ENCODE data around the gene CACNA1E.

CACNA1E gene

DNA sequence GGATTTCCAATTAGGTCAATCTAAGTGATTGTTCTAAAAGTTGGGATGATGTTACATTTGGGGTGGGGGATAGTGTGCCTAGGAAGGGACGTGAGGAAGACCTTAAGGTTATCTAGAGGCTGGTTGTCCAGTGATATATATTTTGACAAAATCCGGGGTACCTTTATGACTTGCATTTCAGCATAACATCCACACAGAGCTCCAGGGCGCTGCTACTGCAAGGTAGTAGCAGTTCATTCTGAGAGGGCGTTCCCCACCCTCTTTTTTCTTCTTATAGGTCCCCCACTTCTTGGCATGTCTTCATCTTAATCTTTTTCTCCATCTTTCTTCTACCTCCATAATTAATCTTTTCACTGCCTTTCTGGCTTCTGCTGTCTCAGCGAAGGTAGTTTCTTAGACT lies 161.9 kb downstream of the CACNA1E start:
- DNase-seq, result no peak

DNA sequence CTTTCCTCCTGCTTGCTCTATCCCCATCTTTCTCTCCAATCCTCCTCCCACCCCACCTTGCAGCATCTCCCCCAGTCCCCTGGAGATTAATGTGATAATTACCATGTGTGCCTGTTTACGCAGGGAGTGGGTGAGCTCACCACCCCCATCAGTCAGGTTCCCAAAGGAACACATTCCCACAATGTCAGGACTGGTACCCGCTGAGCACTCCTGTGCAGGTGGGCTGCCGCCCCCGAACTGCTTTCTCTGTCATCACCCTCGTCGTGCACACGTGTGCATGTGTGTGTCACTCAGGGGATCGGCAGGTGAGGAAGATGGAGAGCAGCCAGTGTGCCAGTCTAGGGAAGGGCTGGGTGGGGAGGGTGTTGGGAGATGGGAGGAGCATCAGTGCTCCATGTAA lies 163.4 kb downstream of the CACNA1E start:
- no peak for DNase-seq

DNA sequence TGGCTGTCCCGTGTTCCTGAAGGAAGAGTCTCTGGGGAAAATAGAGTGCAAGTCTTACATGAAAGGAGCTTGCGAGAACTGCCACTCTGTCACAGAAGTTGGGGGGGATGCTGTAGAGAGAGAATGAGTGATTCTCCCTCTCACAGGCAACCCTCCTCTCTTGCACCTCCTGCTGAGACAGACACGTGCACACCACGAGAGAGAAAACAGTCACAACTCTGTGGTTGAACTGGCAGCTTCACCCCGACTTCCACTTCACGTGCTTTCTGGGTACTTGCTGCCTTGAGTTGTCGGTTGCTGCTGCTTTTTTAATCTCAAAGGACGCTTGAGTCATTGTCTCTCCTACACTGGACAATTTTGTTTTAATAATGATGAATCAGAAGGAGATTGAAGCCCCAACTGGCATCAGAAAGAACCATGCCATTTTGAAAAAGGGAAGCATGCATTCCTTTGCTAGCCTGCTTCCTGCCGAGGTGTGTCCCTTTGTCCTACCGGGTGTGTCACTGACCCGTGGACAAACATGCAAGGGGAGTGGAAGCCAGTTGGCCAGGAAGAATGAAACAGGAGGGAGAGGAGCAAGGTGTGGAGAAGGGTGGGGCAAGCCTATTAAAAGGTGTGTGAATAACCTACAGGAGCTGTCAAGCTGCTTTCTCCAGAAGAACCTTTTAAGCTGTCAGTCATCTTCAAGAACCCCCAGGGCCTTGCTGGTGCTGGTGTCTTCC lies 164.2 kb downstream of the CACNA1E start:
- no peak for DNase-seq

DNA sequence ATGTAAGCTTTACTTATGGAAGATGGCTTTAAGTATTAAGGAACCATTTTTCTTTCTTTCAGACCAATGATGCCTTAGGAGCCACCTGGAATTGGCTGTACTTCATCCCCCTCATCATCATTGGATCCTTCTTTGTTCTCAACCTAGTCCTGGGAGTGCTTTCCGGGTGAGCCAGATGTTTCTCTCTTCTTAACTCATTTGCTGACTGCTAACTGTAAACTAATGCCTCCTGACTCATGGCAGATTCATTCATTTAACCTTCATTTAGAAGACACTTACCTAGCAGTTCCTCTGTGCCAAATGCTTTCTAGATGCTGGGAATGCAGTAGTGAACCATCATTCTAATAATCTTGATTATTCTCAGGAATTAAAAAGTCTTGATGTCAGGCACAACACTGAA lies 168.0 kb downstream of the CACNA1E start:
- DNase-seq, result no peak

DNA sequence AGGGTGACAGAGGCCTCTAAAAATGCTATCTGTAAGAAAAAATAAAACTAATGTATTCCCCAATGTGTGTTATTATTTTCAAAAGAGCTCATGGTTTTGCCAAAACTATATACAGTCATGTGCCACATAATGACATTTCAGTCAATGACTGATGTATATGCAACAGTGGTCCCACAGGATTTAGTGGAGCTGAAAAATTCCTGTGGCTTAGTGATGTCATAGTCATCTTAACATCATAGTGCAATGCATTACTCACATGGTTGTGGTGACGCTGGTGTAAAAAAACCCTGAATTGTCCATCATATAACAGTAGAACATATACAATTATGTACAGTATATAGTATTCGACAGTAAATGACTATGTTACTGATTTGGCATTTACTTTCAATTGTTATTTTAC lies 172.4 kb downstream of the CACNA1E start:
- no peak for DNase-seq

DNA sequence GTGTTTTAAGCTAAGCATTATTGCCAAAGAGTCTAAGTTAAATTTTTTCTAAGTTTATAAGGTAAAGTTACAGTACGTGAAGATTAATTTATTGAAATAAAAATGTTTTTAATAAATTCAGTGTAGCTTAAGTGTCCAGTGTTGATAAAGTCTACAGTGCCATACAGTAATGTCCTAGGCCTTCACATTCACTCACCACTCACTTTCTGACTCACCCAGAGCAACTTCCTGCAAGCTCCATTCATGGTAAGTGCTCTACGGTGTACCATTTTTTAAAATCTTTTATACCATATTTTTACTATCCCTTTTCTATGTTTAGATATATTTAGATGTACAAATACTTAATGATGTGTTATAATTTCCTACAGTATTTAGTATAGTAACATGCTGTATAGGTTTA lies 173.2 kb downstream of the CACNA1E start:
- no peak for DNase-seq

DNA sequence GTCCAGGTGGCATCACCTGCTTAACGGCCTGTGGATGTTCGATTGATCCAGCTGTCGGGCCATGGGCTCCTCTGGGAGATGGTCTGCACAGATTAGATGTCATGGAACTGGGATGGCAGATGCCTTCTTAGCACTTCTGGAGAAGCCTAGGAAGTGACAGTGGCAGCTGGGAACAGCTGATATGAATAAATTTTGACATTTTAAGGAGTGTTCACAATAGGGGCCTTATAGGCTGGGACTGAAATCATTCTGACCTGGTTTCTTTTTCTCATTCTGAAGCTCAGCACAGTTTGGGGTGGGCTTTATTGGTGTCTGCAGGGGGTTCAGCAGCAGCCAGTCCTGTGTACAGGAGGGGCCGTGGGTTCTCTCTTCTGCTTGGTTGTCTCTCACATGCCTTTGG lies 175.3 kb downstream of the CACNA1E start:
- no peak for DNase-seq

DNA sequence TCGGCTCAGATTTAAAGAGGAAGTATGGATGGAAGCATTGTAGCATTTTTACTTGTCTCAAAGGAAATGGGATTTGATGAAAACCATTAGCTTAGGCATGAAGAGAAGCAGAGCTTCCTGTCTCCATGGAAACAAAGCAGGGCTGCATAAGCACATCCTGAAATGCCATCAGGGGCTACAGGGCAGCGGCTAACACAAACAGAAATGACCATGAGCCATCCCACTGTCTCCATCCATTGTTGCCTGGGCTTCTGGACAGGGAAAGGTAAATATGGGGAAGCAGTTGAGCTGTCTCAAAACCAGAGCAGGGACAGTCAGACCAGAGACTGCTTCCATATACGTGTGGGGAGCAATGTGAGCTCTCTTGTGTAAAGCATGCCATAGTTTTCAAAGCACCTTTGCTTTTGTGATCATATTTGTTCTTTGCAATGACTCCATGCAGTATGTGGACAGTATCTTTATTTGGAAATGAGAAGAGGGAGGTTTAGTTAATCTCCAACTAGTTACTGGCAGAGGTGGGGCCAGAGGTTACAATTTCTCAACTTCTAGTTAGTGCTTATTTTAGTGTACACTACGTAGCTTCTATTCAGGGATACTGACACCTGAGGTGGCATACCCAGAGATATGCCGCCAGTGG lies 176.1 kb downstream of the CACNA1E start:
- DNase-seq, result no peak

DNA sequence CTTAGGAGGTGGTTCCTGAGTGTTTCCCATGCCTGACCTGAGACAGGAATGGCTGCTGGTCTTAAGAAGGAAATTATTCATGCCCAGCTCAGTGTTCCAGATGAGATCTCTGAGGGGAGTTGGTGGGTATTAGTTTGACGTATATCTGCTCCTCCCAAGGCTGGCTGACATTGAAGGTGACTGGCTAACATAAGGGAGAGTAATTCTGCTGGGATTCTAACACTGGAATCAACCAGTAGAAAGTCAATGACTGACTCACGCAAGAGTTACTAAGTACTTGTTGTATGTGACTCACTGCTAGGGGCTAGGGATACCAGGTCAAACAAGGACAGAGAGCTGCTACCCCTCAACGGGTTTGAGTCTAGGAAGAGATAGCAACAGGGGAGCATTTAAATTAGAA lies 177.3 kb downstream of the CACNA1E start:
- DNase-seq, result no peak

DNA sequence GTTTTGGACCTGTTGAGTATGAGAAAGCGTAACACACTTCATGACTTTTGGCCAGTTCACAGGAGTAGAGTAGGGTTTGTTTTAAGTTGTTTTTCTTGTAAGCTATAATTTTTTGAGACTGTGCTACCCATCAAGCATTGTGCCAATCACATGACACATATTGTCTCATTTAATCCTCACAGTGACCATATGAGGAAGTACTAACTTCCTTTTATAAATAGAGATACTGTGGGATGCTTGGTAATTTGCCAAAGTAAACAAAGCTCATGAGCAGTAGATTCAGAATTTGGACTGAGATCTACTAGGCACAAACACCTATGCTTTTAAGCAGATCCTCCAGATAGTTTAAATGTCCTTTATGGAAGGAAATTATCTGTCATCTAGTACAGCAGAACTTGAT lies 178.3 kb downstream of the CACNA1E start:
- no peak for DNase-seq

DNA sequence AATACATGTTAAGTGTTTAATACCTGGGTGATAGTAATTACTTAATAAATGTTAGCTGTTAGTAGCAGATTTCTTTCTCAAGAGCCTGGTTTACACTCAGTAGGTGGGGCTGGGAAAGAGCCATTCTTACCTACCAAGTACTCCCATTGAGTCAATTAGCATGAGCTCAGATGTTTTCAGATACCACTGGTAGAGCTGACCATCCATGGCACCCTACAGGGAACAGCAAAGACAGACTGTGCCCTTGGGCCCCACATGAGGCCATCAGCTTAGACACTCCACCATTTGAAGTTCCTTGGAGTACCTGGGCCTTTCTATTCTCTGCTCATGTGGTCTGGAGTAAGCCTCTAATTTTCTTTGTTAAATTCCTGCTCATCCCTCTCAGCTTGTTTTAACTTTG lies 179.3 kb downstream of the CACNA1E start:
- no peak for DNase-seq

DNA sequence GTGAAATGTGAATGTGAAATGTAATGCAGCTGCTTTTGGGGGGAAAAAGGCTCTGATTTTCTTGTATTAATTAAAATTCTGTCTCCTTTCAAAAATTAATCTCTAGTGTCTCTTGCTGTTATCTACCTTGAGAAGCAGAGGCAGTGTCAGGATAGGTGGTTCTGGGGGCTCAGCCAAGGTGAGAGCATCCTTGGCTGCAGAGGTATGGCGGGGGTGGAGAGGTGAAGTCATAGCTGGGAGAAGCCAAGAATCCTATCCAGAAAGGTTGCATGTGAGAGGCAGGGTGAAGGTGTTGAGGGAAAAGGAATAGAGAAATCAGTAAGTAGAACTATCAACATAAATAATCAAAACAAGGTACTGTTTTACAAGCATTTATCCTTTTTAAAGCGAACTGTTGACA lies 181.2 kb downstream of the CACNA1E start:
- no peak for DNase-seq

DNA sequence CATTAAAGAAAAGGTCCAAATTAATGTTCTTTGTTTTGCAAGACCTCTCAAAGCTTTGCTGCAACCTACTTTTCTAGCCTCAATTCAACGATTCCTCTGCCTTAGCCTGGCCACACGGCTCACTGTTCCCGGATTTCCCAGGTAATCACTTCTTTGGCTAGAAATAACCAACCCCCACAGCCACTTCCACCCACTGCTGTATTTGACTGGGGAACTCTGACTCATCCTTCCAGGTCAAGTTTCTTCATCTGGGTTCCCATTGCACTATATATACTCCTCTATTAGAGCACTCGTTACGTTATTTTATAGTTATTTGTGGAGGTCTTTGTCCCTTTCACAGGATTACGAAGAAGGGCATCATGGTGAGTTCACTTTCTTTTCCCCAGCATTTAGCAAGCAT lies 185.9 kb downstream of the CACNA1E start:
- DNase-seq, result no peak

DNA sequence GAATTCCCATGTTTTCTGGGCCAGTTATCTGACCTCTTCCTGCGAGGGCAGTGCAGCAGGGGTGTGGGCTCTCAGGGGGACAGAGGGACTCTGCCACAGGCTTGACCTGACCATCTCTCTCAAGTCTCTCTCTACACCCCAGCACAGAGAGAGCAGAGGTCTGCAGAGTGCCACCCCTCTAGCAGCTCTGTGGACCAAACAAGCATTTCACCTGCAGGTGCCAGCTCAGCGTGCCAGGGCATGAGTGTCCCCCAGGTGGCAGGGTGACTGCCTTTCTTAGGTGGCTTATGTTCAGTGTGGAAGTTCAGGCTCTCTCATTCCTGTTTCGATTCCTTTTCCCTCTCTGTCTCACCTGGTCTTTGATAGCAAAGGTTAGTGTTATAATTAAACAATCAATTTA lies 191.3 kb downstream of the CACNA1E start:
- DNase-seq, result no peak

DNA sequence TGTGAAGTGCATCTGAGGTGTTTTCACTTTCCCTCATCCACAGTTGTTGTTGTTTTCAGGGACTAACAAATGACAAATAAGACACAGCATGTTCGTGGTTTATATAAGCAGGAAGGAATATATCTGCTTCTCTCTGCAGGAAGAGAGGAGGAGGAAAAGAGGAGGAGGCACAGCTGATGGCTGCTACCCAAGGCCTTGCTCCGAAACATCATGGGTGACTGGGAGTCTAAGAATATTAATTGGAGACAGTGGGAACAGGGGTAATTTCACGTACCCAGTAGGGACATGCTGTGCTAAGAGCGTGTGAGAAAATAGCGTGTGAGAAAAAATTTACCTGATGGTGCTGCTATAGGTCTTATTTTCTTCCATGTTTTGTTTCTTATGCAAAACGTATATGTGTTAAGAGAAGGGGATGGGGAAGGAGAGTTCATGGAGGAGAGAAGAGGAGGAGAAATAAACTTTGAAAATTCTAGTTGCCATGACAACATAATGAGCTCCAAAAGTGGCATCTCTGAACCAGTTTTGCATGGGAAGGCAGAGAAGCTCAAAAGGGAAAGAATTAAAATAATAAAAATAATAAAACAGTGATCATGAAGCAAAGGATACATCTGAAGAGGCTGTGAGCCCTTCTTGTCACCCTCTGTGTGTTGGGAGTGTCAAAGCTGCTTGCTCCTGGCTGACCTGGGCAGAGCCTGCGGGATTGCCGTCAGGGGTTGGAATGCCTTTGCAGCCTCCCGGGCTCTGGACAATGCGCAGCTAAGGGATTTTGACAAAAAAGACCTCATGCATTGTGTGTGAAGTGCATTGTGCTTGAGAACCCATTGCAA lies 192.0 kb downstream of the CACNA1E start:
- no peak for DNase-seq

DNA sequence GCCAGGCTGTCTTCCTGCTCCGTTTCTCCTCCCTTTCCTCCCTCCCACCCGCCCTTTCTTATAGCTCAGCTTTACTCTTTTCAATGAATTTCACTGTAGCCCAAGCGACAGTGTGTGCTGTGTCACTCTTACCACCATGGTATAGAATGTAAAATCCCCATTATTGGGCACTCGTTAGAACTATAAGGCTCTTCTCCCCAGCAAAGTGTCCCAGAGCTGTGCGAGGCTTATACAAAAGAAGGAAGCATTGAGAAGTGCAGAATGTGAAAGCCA lies 192.5 kb downstream of the CACNA1E start:
- no peak for DNase-seq

DNA sequence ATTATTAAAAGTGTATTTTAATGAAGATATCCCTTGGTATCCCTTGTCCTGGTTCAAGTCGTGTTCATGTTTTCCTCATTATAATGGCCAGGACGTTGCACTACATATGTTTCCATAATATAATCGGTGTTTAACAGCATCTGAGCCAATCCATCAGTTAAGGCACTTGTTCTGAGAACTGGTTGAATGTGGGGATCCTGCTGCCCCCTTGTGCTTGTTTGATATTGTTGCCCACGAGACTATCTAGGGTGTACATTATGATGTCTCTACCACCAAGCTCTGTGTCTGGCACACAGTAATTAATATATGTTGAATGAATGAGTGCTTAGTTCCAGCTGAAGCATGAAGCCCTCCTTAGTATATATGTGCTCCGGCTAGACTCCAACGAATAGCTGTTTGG lies 193.0 kb downstream of the CACNA1E start:
- DNase-seq, result no peak

DNA sequence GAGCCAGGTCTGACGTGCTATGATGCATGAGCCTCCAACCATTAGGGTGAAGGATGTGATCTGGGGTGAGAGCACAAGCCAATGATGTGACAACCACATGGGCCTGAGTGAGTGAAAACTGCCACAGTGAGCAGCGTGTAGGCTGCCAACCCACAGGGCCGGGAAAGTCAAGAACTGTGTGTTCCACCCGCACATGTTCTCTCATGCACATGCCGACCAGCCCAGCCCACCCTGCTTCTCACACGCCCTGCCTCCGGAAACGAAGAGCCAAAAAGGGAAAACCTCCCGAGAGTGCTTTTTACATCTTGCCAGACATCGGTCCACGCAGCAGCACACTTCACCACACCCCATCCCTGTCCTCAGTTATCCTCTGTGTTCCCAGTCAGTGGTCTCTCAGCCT lies 197.0 kb downstream of the CACNA1E start:
- no peak for DNase-seq

DNA sequence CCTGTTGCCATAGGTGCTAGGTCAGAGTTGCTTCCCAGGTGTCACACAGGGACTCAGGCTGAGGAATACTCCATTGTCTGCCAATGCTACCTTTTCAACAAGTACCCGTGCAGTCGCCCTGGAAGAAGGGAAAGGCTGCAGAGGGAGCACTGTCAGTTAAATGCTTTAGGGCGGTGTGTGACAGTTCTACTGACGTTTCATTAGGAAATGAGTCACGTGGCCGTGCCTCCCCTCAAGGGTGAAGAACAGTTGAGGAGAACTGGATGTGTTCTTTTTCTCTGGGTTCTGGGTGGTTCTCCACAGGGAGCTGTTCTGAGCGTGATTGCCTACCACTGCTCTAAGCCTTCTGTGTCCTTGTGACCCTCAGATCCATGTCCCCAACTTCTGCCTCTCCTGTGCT lies 197.6 kb downstream of the CACNA1E start:
- no peak for DNase-seq

DNA sequence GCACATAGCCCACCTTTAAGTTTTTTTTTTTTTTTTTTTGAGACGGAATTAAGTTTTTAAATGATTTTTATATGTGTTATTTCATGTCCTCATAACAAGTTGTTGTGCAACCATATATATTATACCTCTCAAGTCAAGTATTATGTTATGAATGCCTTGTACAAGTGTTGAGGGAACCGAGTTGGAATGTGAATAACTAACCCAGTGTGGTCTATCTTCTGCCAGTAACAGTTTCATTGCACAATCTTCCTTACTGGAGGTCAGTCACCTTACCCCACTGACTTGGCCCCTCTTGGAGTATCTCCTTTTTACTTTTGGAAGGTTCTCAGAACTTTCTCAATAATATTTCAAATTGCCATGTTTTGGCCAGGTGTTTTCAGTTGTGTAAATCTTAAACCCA lies 201.9 kb downstream of the CACNA1E start:
- DNase-seq, result no peak

DNA sequence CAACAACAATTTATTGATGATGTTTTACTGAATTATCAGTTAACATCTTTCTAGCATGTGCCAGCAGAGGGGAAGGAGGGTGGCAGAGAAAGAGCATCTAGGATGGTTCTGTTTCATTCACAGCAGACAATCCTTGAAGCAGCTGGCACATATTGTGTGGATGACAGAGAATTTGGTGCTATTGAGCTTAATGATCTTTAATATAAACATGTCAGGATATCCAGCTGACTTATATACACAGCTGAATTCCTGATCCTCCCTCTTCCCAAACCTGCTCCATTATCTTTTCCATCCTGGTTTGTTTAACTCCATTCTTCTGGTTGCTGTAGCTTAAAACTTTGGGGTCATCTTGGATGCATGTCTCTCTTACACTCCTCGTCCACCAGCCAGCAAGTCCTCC lies 218.6 kb downstream of the CACNA1E start:
- DNase-seq, result no peak

DNA sequence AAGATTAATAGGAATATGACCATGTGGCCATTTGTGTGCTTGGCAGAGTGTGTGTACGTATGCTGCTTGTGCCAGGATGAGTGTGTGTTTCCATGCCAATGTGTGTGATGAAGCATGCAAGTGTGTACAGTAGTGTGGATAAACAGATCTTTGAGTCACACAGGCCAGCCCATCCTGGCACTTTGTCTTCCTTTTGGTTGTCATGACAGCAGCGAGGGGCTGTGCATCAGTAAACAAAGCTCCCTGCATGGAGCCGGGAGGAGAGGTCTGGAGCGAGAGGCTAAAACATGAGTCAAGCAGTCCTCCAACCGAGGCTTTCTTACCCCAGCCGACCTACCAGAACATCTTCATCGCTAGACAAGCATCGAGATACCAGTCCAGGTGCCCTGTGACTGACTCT lies 221.2 kb downstream of the CACNA1E start:
- DNase-seq, result no peak

DNA sequence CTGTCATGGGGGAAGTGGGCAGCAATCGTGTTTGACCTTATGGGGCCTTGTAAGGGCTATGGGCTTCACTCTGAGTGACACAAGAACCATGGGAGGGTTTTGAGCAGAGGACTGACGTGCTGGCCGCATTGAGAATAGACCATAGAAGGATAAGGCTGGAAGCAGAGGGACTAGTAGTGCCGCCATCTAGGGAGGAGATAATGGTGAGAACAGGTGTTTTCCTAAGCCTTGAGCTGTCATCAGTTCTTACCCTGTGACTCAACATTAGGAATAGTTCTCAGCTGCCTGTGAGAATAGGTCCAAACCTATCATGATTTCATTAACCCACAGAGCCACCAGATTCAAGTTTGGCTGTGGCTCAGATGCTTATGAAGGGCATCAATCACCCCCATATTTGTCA lies 228.5 kb downstream of the CACNA1E start:
- no peak for DNase-seq

DNA sequence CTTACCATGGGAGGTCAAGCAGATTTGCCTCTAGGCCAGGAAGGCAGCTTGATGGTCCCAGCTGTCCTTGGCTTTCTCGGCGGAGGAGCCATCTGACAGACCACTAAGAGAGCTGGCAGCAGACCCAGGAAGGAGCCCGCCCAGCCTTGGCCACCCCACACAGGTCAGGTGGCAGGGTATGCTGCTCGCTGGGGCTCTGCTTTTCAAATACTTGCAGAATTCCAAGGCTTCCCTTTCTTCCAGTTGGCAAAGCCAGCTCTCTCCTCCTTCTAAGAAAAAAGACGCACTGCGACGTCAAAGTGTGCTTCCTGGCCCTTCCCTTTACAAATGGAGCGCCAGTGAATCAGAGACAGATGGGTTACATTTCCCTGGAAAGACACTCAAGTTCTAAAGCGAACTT lies 229.4 kb downstream of the CACNA1E start:
- no peak for DNase-seq

DNA sequence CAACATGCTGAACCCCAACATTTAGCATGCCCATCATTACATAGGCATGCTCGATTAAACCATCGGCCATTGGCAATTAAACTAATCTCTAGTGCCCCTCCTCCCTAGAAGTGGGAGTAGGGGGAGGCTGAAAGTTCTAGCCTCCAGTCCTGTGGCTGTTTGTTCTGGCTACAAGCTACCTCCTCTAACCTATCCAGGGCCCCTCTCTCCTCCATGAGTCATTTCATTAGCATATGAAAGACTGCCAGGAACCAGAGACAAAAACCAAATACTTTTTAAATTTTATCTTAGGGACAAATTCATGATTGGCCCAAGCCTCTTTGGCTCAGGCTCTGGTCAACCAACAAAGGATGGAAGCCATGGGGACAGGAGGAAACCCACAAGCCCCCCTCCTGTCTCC lies 231.1 kb downstream of the CACNA1E start:
- no peak for DNase-seq
